Kidney glomerular epithelial cell (primary cell): ENCODE measurements around the gene RAX2.
"Not testable (repeated sequence)": the region's sequence is repeated elsewhere in the genome, so short reads cannot be mapped to it uniquely, and the experiment has no call there.

ENCODE experiments used
- DNase-seq: peaks from one replicate; lab custom pipeline; 2025; lab: John Stamatoyannopoulos, UW

The RAX2 gene

GRCh38 chr19:3778104-3778867 lies 6.3 kb upstream of the RAX2 start:
- DNase-seq: no peak

GRCh38 chr19:3776479-3777040 lies 4.5 kb upstream of the RAX2 start:
- DNase-seq: no peak

DNA sequence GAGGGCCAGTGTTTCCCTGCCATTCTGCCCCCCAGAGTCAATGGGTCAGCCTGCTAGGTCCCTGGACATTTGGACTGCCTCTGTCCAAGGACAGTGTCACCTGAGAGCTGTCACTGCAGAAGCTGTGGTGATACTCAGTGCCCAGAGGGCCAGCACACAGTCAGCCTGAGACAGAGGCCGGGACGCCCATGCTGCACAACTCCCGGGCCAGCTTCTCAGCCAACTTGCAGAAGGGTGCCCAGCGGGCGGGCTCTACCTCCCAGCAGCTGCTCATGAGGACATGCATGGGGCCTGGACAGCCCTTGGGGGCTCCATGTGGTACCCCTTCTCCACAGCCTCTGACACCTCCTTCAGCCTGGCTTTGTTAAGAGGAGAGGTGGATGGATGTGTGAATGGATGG lies 3.8 kb upstream of the RAX2 start:
- DNase-seq: no peak

- DNase-seq: no peak
Measured at GRCh38 chr19:3775374-3775711, 3.3 kb upstream of the RAX2 start.

DNA sequence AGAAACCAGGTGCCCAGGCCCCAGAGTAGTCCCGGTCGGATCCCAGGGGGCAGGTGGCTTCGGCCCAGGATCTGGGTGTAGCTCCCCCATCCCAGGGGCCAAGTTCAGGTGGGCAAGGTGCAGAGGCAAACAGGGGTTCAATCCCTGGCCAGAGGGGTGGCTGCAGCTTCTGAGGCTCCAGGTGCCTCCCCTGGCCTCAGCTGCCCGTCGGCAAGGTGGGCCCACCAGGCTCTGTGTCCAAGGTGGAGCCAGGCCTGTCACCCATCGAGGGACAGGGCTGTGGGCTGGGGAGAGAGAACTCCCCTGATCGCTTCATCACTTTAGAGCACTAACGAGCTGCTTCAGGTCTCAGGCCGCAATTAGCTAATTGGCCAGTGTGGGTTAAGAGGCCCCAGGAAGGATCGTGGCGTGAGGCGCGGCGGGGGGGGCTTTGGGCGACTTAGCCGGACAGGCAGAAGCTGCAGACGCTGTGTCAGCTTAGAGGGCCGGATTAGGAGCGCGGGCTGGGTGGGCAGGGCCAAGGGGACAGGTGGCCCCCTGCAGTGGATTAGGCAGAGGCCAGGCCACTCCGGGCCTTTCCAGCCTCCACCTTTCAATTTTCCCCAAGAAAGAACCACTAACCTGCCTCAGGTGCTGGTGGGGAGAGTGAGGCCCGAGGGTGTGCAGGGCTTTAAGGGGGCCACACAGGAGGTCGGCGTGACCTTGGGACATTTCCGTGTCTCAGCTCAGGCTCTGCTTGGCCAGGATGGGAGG lies 2.8 kb upstream of the RAX2 start:
- no peak for DNase-seq

- DNase-seq: no peak
Measured at GRCh38 chr19:3773814-3774515, 1.9 kb upstream of the RAX2 start.

- no peak for DNase-seq
Measured at GRCh38 chr19:3771000-3771905, 775 bp downstream of the RAX2 start.

GRCh38 chr19:3770136-3770999 lies 1.7 kb downstream of the RAX2 start:
- DNase-seq: no peak

DNA sequence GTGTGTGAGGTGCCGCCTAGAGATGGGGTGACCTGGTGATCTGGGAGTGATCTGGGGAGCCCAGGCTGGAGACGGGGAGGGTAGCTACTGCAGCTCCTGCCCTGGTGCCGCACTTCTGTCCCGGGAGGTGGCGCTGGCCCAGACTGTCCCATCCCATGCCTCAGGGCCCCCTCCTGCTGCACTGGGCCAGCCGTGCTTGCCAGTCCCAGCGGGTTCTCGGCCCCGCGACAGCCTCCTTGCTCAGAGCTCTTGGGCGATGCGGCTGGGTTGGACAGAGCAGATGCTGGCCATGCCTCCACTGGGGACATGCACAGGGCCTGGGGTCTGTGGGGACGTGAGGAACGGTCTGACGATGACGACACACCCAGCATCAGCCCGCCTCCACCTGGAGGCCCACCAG lies 2.5 kb downstream of the RAX2 start:
- no peak for DNase-seq

GRCh38 chr19:3768748-3769099 lies 3.3 kb downstream of the RAX2 start:
- DNase-seq: no peak

- no peak for DNase-seq
Measured at GRCh38 chr19:3768015-3768747, 3.8 kb downstream of the RAX2 start.

DNA sequence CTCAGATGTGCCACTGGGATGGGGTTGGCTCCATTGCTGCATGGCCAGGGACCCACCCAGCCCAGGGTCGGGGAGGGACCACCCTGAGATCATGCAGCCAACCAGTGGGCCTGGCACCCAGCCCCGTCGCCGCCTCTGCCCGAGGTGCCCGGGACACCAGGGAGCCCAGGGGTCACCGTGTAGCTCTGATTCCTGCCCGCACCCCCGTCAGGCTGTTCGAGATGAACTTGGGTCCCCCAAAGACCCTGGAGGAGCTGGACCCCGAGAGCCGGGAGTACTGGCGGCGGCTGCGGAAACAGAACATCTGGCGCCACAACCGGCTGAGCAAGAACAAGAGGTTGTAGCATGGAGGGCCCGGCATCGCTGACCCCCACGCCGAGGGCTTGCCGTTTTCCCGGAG lies 5.0 kb downstream of the RAX2 start:
- DNase-seq: no peak

DNA sequence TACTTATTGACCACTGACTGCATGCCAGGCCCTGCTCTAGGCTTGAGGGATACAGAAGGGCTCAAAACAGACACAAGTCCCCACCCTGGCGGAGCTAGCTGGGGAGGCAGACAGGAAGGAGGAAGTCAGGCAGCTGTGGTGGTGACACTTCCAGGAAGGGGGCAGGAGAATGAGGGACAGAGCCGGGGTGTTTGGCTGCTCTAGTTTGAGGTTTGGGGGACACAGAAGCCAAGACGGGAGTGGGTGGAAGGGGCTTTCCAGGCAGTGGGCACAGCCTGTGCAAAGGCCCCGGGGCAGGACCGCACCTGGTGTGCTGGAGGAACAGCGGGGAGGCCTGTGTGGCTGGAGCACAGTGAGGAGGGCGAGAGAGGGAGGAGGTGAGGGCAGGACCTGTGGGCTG lies 5.5 kb downstream of the RAX2 start:
- DNase-seq: no peak

DNA sequence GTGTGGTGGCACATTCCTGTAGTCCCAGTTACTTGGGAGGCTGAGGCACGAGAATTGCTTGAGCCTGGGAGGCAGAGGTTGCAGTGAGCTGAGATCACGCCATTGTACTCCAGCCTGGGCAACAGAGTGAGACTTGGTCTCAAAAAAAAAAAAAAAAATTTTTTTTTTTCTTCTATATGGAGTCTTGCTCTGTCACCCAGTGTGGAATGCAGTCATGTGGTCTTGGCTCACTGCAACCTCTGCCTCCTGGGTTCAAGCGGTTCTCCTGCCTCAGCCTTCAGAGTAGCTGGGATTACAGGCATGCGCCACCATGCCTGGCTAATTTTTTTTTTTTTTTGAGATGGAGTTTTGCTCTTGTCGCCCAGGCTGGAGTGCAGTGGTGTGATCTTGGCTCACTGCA lies 6.3 kb downstream of the RAX2 start:
- not testable (repeated sequence) for DNase-seq

DNA sequence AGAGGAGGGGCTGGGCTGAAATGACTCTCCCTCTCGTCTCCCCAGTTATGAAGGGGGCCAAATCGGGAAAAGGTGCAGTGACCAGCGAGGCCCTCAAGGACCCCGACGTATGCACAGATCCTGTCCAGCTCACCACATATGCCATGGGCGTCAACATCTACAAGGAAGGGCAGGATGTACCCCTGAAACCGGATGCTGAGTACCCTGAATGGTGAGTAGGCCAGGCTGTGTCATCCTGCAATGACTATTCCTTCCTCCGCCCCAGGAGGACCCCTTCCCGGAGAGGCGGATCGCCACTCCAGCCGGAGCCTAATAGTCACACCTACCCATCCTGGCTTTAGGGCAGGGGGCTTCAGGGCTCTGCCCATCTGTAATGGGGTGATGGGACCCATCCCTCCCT lies 6.9 kb downstream of the RAX2 start:
- no peak for DNase-seq

GRCh38 chr19:3762501-3763459 lies 9.2 kb downstream of the RAX2 start, which contains the start of gene MRPL54:
TSS of gene MRPL54 (plus strand) at chr19:3762682. CDS start at chr19:3762701, 19 bp downstream.
- peak; percentile 99 for DNase-seq

DNA sequence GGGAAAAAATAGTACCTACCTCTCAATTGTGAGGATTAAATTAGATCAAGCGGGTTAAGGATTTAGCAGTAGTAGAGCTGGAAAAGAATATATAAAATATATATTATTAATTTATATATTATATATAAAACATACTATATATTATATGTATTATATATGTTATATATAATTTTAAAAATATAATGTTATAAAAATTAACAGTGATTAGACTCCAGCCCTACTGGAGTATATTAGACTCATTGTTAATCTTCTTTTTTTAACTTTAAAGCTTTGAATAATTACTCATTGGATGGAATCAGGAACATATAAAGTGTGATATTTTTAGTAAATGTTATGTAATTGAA lies 9.9 kb downstream of the RAX2 start:
- no peak for DNase-seq

- peak; percentile 75 for DNase-seq
Measured at GRCh38 chr19:3761382-3762129, 10.5 kb downstream of the RAX2 start, which contains the start of gene APBA3. TSS of gene APBA3 (minus strand) at chr19:3761692. CDS start at chr19:3760264, 1,428 bp downstream.
